WERI-Rb-1 (cell line): ENCODE results near the gene RNF152.
"Not testable (repeated sequence)": the region's sequence is repeated elsewhere in the genome, so short reads cannot be mapped to it uniquely, and the experiment has no call there.

ENCODE experiments used
- DNase-seq: peaks from one replicate; pipeline ENCODE4 v3.0.0-alpha.2; 2020
- H3K27ac ChIP-seq: fragments of 250-450 bp; sonication (Bioruptor Pico); 2 replicates; pipeline ENCODE4 v1.5.1; 2020; ENCODE audit warnings: mild to moderate bottlenecking, moderate library complexity
- H3K27me3 ChIP-seq: fragments of 250-450 bp; sonication (Bioruptor Pico); 2 replicates; pipeline ENCODE4 v1.5.1; 2021; ENCODE audit warnings: mild to moderate bottlenecking, low read depth, moderate library complexity; ENCODE audit not compliant: insufficient read depth, severe bottlenecking
- H3K36me3 ChIP-seq: fragments of 250-450 bp; sonication (Bioruptor Pico); 2 replicates; pipeline ENCODE4 v1.5.1; 2020; ENCODE audit warnings: mild to moderate bottlenecking, moderate library complexity
- H3K4me3 ChIP-seq: 2 replicates; pipeline ENCODE4 v1.5.1; 2011; ENCODE audit warnings: low read depth, mild to moderate bottlenecking, control low read depth, low read length
- H3K9me3 ChIP-seq: fragments of 250-450 bp; sonication (Bioruptor Pico); 2 replicates; pipeline ENCODE4 v1.5.1; 2021; ENCODE audit warnings: mild to moderate bottlenecking, moderate library complexity; ENCODE audit not compliant: severe bottlenecking
- TF ChIP-seq, protein P1 (sequence below): IDR thresholded peaks from 2 replicates; pipeline ENCODE4 v1.5.1; 2011; ENCODE audit warnings: low read depth, mild to moderate bottlenecking, control low read depth, inconsistent platforms, low read length

The RNF152 gene

GRCh38 chr18:61782545-61782944, 110.3 kb downstream of the RNF152 start:
- TF ChIP-seq, protein P1, sequence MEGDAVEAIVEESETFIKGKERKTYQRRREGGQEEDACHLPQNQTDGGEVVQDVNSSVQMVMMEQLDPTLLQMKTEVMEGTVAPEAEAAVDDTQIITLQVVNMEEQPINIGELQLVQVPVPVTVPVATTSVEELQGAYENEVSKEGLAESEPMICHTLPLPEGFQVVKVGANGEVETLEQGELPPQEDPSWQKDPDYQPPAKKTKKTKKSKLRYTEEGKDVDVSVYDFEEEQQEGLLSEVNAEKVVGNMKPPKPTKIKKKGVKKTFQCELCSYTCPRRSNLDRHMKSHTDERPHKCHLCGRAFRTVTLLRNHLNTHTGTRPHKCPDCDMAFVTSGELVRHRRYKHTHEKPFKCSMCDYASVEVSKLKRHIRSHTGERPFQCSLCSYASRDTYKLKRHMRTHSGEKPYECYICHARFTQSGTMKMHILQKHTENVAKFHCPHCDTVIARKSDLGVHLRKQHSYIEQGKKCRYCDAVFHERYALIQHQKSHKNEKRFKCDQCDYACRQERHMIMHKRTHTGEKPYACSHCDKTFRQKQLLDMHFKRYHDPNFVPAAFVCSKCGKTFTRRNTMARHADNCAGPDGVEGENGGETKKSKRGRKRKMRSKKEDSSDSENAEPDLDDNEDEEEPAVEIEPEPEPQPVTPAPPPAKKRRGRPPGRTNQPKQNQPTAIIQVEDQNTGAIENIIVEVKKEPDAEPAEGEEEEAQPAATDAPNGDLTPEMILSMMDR, result no peak
- no peaks in the 10 kb centered on the region for H3K27me3 ChIP-seq
- no peak for DNase-seq
- peaks cover 4% of the 10 kb centered on the region for H3K9me3 ChIP-seq
- H3K4me3 ChIP-seq, result no peak overlapping the region
- no peak overlapping the region for H3K27ac ChIP-seq
- no peaks in the 10 kb centered on the region for H3K36me3 ChIP-seq

DNA sequence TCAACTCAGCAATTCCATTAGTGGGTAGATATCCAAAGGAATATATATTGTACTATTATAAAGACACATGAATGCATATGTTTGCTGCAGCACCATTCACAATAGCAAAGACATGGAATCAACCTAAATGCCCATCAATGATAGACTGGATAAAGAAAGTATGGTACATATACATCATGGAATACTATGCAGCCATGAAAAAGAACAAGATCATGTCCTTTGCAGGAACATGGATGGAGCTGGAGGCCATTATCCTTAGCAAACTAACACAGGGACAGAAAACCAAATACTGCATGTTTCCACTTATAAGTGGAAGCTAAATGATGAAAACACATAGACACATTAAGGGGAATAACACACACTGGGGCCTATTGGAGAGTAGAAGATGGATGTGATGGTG, 116.6 kb downstream of the RNF152 start:
- not testable (repeated sequence) for H3K9me3 ChIP-seq

DNA sequence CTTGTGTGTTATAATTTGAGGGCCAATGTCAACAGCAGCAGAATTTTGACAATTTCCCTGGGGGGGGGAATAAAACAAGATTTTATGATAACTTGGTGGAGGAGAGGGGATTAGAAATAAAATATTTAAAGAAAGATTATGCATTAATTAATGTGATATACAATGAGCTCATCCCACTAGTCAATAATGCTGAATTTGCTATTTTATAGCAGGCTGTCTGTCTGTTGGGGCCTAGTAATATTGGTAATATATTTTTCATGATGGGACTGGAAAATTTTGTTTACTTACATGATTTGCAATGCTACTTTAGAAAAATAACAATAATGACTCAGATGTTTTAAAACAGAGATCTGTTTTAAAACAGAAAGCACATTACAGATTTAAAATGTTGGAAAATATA, 118.0 kb downstream of the RNF152 start:
- Histone ChIP-seq H3K9me3 (peaks cover 4% of the 10 kb centered on the region), H3K27ac (no peak overlapping the region), H3K27me3 (no peaks in the 10 kb centered on the region), H3K4me3 (no peak overlapping the region), H3K36me3 (no peaks in the 10 kb centered on the region)
- TF ChIP-seq, protein P1, result no peak
- DNase-seq, result no peak

More for the DNA sequence above, 116.6 kb downstream of the RNF152 start:
- H3K36me3 ChIP-seq, H3K27ac ChIP-seq, H3K4me3 ChIP-seq, DNase-seq, H3K27me3 ChIP-seq: not testable (repeated sequence)

- Histone ChIP-seq H3K4me3 (no peak overlapping the region), H3K36me3 (no peaks in the 10 kb centered on the region), H3K27ac (no peak overlapping the region), H3K27me3 (no peaks in the 10 kb centered on the region), H3K9me3 (peaks cover 4% of the 10 kb centered on the region)
- TF ChIP-seq, protein P1, result no peak
- no peak for DNase-seq
These were observed 120.4 kb downstream of the RNF152 start for GRCh38 chr18:61772293-61772848.

- no peak for DNase-seq
- TF ChIP-seq, protein P1, result no peak
- no peaks in the 10 kb centered on the region for H3K36me3 ChIP-seq
These were observed 120.9 kb downstream of the RNF152 start for GRCh38 chr18:61771861-61772260.

GRCh38 chr18:61770279-61770678, 122.5 kb downstream of the RNF152 start:
- no peaks in the 10 kb centered on the region for H3K9me3 ChIP-seq
- DNase-seq, result no peak
- H3K4me3 ChIP-seq, result no peak overlapping the region
- TF ChIP-seq, protein P1, result no peak
- H3K36me3 ChIP-seq, result no peaks in the 10 kb centered on the region
- H3K27ac ChIP-seq, result no peak overlapping the region
- no peaks in the 10 kb centered on the region for H3K27me3 ChIP-seq

More at GRCh38 chr18:61771861-61772260, 120.9 kb downstream of the RNF152 start:
- no peak overlapping the region for H3K27ac ChIP-seq
- peaks cover 4% of the 10 kb centered on the region for H3K9me3 ChIP-seq
- no peaks in the 10 kb centered on the region for H3K27me3 ChIP-seq
- H3K4me3 ChIP-seq, result no peak overlapping the region
